HG03442 (cell line): ENCODE data around the gene PIPOX.

Experiments
- ATAC-seq: cut with Tn5 transposase; IDR thresholded peaks from one replicate; pipeline ENCODE4 v1.9.1; 2021; ENCODE audit warnings: mild to moderate bottlenecking, moderate library complexity; ENCODE audit not compliant: unreplicated experiment

The PIPOX gene

DNA sequence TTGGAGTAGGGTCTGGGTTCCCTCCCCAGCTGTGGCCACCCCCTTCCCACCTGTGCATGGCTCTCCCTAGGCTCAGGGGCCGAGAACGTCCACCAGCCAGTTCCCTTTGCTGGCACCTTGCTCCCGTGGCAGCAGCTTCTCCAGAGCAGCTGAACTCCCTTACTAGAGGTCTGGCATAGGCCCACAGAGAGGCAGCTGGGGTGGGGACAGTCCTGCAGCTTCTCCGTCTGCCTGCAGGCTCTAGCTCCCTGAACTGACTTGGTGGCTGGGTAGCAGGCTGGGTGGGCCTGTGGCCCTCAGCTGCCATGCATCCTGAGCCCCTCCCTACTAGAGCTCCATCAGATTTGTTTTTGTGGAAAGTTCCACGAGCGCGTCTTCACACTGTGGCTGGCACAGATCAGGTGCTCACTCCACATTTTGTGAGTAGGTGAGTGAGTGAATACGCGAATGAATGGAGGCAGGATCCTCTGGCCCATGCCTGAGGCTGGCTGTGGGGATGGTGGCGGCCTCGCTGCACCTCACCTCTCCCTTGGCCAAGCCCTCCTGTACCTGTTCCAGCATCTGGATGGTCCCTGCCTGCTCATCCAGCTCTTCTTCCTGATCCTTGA lies 51.3 kb downstream of the PIPOX start:
- ATAC-seq, result no peak

DNA sequence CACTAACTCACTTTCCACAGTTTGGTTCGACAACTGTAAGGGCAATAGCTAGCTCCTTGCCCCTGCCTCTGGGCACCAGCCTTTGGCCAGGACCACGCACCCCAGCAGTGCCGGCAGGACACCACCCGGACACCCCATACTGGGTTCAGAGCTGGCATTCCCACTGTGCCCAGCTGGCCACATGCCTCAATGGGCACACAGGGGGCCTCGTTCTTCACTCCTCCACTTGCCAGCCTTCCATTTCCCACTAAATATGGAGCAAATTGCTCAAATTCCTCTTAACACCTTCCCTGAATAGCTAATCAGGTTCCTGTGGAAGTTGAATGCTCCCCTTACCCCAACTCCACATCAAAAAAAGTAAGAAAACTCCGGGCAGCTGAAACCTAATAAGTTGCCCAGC lies 52.5 kb downstream of the PIPOX start:
- ATAC-seq, result no peak

DNA sequence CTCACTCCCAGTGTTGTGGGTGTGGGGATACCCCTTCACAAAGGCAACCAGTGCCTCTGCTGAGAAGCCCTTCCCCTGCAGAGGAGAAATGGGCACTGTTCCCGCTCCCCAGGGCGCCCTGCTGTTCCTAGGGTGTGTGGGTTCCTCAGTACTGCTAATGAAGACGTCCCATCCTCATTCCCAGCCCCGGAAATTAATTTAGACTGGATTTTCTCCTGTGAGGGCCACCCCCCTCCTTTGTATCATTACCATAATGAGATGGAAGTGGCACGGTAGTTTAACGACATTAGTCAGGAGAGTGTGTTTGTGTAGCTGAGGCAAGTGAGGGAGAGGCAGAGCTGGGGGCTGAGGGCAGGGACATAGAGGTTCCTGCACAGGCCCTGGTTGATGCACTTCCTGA lies 53.2 kb downstream of the PIPOX start:
- ATAC-seq, result no peak

DNA sequence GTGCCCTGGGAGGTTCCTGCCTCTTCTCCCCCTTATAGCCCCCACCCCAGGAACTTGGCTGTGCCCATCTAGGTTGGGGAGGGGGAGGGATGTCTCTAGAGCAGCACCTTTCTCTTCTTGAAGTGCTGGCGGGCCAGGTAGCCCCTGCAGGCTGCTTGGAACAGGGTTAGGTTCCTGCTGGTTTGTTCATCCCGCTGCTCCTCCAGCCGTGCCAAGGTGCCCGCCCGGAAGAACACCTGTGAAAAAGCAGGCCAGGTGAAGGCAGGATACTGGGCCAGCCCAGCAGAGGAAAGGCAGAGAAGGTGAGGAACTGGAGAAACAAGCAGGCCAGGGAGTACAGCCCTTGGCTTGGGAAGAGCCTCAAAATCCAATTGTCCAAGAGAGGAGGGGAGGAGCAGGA lies 56.6 kb downstream of the PIPOX start:
- no peak for ATAC-seq

DNA sequence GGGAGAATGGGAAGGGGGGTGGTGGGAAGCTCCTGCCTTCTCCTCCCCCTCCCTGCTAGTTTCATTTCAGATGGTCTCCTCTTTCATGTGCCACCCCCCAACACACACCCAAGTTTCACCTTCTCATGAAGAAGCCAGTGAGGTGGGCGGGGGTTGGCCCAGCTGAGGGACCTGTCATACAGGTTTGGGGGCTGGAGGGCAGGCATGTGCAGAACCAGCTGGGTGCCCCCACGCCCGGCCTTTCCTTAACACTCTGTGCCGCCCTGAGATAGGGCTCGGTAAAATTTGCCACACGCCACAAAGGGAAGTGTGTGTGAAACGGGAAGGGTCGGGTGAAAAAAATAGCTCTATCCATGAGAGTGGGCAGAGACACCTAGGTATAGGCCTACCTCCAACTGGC lies 57.4 kb downstream of the PIPOX start:
- ATAC-seq, result no peak

DNA sequence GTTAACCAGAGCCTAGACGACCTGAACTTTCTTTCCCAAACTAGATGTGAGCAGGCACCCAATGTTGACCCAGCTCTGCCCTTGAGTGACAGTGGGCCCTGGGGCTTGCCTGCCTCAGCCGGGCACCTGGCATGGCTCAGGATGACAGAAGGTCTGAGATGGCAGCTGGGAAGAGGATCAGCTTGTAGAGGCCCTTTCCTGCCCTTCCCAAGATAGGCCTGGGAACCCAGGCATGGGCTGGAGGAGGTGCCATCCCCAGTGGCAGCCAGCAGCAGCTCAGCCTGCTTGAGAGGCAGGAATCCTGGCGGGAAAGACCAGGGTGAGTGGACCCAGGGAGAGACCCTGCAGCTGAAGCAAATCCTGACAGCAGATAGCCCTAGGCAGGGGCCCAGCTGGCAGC lies 59.1 kb downstream of the PIPOX start:
- no peak for ATAC-seq

DNA sequence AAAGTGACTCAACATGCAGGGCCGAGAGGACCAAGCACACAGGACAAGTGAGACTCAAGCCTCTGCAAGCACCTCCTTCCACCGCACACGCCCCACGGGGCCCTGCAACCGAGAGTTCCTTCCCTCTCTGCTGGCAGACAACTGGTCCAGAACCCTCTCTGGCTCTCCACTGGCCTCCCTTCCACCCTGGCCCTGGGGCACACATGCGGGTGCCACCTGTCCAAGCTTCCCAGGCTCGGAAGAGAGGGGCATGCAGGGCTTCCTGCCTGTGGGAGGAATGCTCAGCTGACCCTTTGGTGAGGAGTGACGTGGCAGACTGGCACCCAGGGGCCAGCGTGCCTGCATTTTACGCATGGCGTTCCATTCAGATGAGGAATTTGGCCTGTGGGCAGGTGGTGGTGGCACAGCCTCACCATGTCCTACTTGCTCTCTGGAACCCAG lies 59.8 kb downstream of the PIPOX start:
- ATAC-seq, result no peak

DNA sequence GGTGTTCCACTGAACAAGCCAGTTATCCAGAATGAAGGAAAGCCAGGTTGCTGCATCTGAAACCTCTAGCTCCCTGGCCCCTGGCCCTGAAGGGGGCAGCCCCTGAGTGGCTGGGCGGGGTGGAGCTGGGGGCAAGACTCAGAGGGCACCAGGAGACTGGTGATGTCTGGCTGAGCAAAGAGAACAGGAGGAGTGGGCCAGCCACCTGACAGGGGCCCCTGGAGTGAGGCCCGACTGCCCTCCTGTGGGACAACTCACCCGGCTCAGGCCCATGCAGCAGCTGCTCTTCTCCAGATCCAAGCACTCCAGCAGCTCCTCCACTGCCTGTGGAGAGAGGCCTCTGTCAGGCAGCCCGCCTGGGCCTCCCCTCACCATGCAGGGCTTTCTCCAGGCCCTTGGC lies 60.4 kb downstream of the PIPOX start:
- no peak for ATAC-seq
